ENCODE results near the gene ZNF763. TPM values are rescaled to one million over a fixed set of nuclear protein-coding genes. Genes with fewer than 3 reads are reported as not detected.
A peak's percentile ranks its signal among the peaks of the same experiment; 100 is the strongest.

The ZNF763 gene
- total and polyA plus RNA-seq, 4 donors, result 0.31 to 1.3 (median 0.90) TPM

GRCh38 chr19:11970174-11970573 is 5.3 kb downstream of the ZNF763 start:
- peaks cover 6 to 24% (median 12%) of the 10 kb centered on the region in 4 donors for H3K9me3 ChIP-seq (ENCODE audit: control insufficient read depth in 4 of 4, low read length in 3 of 4)
- 83% methylated on average over 1 of the region's 1 CpG for WGBS
- H3K27ac ChIP-seq (ENCODE audit: low read depth in 1 of 2, low read length in 2 of 2), result no peak overlapping the region
- no peak overlapping the region for H3K9ac ChIP-seq (ENCODE audit: low read depth in 1 of 2, low read length in 2 of 2)
- no peaks in the 10 kb centered on the region for H3K4me1 ChIP-seq (ENCODE audit: control insufficient read depth in 4 of 4, insufficient read depth in 4 of 4, low read length in 3 of 4)
- DNase-seq (ENCODE audit: low spot score), result no peak
- no peaks in the 10 kb centered on the region for H3K27me3 ChIP-seq (ENCODE audit: control insufficient read depth in 4 of 4, insufficient read depth in 4 of 4, low read length in 3 of 4)
- TF ChIP-seq FOXA2 (IDR thresholded peaks at IDR 0.05), result no peak
- no peak for TF ChIP-seq MAX (IDR thresholded peaks at IDR 0.05)
- TF ChIP-seq NR2F2 (IDR thresholded peaks at IDR 0.05), result no peak
- TF ChIP-seq YY1 (IDR thresholded peaks at IDR 0.05), result no peak
- TF ChIP-seq HNF4A (conservative IDR thresholded peaks at IDR 0.05), result no peak
- H3K36me3 ChIP-seq (ENCODE audit: control insufficient read depth in 4 of 4, insufficient read depth in 3 of 4, low read depth in 1 of 4, low read length in 3 of 4), result peaks cover 0 to 4% (median 2%) of the 10 kb centered on the region in 4 donors
- H3K4me3 ChIP-seq (ENCODE audit: low read depth in 1 of 3, low read length in 3 of 3), result peak overlapping the region in 1 of 3 donors; percentile 11

- Histone ChIP-seq H3K27ac (ENCODE audit: low read depth in 1 of 2, low read length in 2 of 2) (no peak overlapping the region), H3K4me1 (ENCODE audit: control insufficient read depth in 4 of 4, insufficient read depth in 4 of 4, low read length in 3 of 4) (no peaks in the 10 kb centered on the region), H3K9me3 (ENCODE audit: control insufficient read depth in 4 of 4, low read length in 3 of 4) (peaks cover 10 to 24% (median 12%) of the 10 kb centered on the region in 4 donors), H3K4me3 (ENCODE audit: low read depth in 1 of 3, low read length in 3 of 3) (peak overlapping the region in 1 of 3 donors; percentile 18), H3K9ac (ENCODE audit: low read depth in 1 of 2, low read length in 2 of 2) (no peak overlapping the region), H3K36me3 (ENCODE audit: control insufficient read depth in 4 of 4, insufficient read depth in 3 of 4, low read depth in 1 of 4, low read length in 3 of 4) (peaks cover 0 to 4% (median 2%) of the 10 kb centered on the region in 4 donors), H3K27me3 (ENCODE audit: control insufficient read depth in 4 of 4, insufficient read depth in 4 of 4, low read length in 3 of 4) (no peaks in the 10 kb centered on the region)
- no peak for TF ChIP-seq EGR1 (IDR thresholded peaks at IDR 0.05; ENCODE audit: low read depth in 2 of 2)
- TF ChIP-seq RAD21 (IDR thresholded peaks at IDR 0.05), result no peak
- no peak for TF ChIP-seq ZBTB33 (IDR thresholded peaks at IDR 0.05)
- TF ChIP-seq HNF4G (IDR thresholded peaks at IDR 0.05), result no peak
- WGBS, result 84% methylated on average over 2 of the region's 2 CpGs
- no peak for DNase-seq (ENCODE audit: low spot score)
These were observed 6.2 kb downstream of the ZNF763 start for GRCh38 chr19:11971041-11971440.

DNA sequence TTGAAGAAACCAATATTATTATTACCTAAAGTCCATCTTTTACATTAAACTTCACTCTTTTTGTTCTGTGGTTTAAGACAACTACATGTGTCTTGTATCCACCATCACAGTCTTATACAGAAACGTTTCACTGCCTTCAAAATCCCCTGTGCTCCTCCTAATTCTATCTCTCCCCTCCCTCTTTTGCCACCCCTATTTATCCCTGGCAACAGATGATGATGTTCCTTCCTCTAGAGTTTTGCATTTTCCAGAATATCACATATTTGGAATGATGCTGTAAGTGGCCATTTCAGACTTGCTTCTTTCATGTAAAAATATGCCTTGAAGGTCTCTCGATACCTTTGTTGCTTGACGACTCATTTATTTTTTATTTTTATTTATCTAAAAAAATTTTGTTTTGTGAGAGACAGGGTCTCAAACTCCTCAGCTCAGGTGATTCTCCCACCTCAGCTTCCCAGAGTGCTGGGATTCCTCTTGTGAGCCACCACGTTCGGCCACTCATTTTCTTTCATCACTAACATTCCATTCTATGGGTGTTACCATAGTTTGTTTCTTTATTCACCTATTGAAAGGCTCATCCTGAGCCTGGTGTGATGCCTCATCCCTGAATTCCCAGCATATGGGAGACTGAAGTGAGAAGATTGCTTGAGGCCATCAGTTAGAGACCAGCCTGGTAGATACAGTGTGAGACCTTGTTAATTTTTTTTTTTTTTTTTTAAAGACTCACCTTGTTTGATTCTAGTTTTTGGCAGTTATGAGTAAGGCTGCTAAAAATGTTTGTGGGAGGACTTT is 8.4 kb downstream of the ZNF763 start:
- H3K27me3 ChIP-seq (ENCODE audit: control insufficient read depth in 4 of 4, insufficient read depth in 4 of 4, low read length in 3 of 4), result no peaks in the 10 kb centered on the region
- no peaks in the 10 kb centered on the region for H3K4me1 ChIP-seq (ENCODE audit: control insufficient read depth in 4 of 4, insufficient read depth in 4 of 4, low read length in 3 of 4)
- 89% methylated on average over 5 of the region's 5 CpGs for WGBS
- H3K27ac ChIP-seq (ENCODE audit: low read depth in 1 of 2, low read length in 2 of 2), result no peak overlapping the region
- peaks cover 17 to 39% (median 24%) of the 10 kb centered on the region in 4 donors for H3K9me3 ChIP-seq (ENCODE audit: control insufficient read depth in 4 of 4, low read length in 3 of 4)
- H3K4me3 ChIP-seq (ENCODE audit: low read depth in 1 of 3, low read length in 3 of 3), result no peak overlapping the region
- no peak for DNase-seq (ENCODE audit: low spot score)
- no peak overlapping the region for H3K9ac ChIP-seq (ENCODE audit: low read depth in 1 of 2, low read length in 2 of 2)
- H3K36me3 ChIP-seq (ENCODE audit: control insufficient read depth in 4 of 4, insufficient read depth in 3 of 4, low read depth in 1 of 4, low read length in 3 of 4), result peaks cover 2 to 16% (median 13%) of the 10 kb centered on the region in 4 donors
- TF ChIP-seq NR2F2 (IDR thresholded peaks at IDR 0.05) (no peak), HNF4G (IDR thresholded peaks at IDR 0.05) (no peak), RXRA (IDR thresholded peaks at IDR 0.05) (no peak), RAD21 (IDR thresholded peaks at IDR 0.05) (no peak), FOXA2 (IDR thresholded peaks at IDR 0.05) (no peak), GABPA (IDR thresholded peaks at IDR 0.05 in 1 of 2, conservative IDR thresholded peaks at IDR 0.05 in 1 of 2) (no peak), FOXA1 (IDR thresholded peaks at IDR 0.05) (no peak), YY1 (IDR thresholded peaks at IDR 0.05) (no peak), EGR1 (IDR thresholded peaks at IDR 0.05; ENCODE audit: low read depth in 2 of 2) (no peak), MAX (IDR thresholded peaks at IDR 0.05) (no peak), SP1 (IDR thresholded peaks at IDR 0.05) (no peak), ATF3 (IDR thresholded peaks at IDR 0.05) (no peak), HNF4A (conservative IDR thresholded peaks at IDR 0.05) (no peak), TAF1 (conservative IDR thresholded peaks at IDR 0.05) (no peak)
- TF ChIP-seq, protein P1, sequence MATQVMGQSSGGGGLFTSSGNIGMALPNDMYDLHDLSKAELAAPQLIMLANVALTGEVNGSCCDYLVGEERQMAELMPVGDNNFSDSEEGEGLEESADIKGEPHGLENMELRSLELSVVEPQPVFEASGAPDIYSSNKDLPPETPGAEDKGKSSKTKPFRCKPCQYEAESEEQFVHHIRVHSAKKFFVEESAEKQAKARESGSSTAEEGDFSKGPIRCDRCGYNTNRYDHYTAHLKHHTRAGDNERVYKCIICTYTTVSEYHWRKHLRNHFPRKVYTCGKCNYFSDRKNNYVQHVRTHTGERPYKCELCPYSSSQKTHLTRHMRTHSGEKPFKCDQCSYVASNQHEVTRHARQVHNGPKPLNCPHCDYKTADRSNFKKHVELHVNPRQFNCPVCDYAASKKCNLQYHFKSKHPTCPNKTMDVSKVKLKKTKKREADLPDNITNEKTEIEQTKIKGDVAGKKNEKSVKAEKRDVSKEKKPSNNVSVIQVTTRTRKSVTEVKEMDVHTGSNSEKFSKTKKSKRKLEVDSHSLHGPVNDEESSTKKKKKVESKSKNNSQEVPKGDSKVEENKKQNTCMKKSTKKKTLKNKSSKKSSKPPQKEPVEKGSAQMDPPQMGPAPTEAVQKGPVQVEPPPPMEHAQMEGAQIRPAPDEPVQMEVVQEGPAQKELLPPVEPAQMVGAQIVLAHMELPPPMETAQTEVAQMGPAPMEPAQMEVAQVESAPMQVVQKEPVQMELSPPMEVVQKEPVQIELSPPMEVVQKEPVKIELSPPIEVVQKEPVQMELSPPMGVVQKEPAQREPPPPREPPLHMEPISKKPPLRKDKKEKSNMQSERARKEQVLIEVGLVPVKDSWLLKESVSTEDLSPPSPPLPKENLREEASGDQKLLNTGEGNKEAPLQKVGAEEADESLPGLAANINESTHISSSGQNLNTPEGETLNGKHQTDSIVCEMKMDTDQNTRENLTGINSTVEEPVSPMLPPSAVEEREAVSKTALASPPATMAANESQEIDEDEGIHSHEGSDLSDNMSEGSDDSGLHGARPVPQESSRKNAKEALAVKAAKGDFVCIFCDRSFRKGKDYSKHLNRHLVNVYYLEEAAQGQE (IDR thresholded peaks at IDR 0.05), result no peak
- TF ChIP-seq, protein P2, sequence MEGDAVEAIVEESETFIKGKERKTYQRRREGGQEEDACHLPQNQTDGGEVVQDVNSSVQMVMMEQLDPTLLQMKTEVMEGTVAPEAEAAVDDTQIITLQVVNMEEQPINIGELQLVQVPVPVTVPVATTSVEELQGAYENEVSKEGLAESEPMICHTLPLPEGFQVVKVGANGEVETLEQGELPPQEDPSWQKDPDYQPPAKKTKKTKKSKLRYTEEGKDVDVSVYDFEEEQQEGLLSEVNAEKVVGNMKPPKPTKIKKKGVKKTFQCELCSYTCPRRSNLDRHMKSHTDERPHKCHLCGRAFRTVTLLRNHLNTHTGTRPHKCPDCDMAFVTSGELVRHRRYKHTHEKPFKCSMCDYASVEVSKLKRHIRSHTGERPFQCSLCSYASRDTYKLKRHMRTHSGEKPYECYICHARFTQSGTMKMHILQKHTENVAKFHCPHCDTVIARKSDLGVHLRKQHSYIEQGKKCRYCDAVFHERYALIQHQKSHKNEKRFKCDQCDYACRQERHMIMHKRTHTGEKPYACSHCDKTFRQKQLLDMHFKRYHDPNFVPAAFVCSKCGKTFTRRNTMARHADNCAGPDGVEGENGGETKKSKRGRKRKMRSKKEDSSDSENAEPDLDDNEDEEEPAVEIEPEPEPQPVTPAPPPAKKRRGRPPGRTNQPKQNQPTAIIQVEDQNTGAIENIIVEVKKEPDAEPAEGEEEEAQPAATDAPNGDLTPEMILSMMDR (IDR thresholded peaks at IDR 0.05; ENCODE audit: low read depth, low read length, missing input control), result no peak
